ENCODE results near the gene PCDH15.

GRCh38 chr10:54063514-54063913, 737.5 kb downstream of the PCDH15 start:
- TF ChIP-seq CTCF (IDR thresholded peaks at IDR 0.05; ENCODE audit: poor library complexity) (no peak), EZH2 (IDR thresholded peaks at IDR 0.05; ENCODE audit: borderline replicate concordance) (no peak), EZH2phosphoT487 (IDR thresholded peaks at IDR 0.05; ENCODE audit: low read depth, severe bottlenecking, unreplicated experiment) (no peak)
